Measurements from ENCODE around the gene CRYBA4.

DNA sequence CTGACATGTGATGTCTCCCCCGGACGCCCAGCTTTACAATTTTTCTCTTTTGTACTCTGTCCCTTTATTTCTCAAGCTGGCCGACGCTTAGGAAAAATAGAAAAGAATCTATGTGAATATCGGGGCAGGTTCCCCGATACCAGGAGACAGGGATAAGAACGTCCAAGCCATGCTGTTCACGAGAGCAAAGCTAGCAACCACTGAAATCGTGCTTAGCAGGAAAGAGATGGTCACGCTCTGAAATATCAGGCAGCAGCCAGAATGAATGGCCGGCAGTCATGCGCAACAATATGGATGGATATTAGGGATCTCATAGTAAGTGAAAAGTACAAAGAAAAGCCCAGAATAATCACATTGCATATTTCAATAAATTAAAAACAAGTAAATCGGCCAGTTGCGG, 7.4 kb upstream of the CRYBA4 start:
- TF ChIP-seq EP300 (IDR thresholded peaks at IDR 0.05) (no peak), POLR2A (IDR thresholded peaks at IDR 0.05) (no peak)
